ENCODE measurements around the gene SSTR4. TPM values are rescaled to one million over a fixed set of nuclear protein-coding genes. Genes with fewer than 3 reads are reported as not detected.

The SSTR4 gene
- total and polyA plus RNA-seq, 4 donors = not detected

DNA sequence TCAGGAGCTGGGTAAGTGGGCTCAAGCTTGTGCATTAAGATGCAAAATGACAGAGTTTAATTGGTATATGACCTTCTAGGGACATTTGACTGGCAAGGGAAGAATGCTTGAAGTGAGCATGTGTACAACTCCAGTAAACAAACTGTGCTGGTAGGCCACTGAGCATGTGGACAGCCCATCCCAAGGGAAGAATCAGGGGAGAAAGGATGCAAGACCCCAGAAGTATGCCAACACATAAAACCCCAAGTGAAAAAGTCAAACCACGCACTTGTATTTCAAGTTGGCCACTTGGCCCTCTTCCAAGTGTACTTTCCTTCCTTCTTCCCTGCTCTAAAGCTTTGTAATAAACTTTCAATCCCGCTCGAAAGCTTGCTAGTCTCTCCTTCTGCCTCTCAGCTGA is 24.7 kb downstream of the SSTR4 start:
- 54% methylated on average over 3 of the region's 3 CpGs for WGBS
- Histone ChIP-seq H3K27ac (ENCODE audit: low read depth in 1 of 2, low read length in 2 of 2) (no peak overlapping the region), H3K27me3 (ENCODE audit: control insufficient read depth in 4 of 4, insufficient read depth in 4 of 4, low read length in 3 of 4) (peaks cover 0 to 2% (median 0%) of the 10 kb centered on the region in 4 donors), H3K4me3 (ENCODE audit: low read depth in 1 of 3, low read length in 3 of 3) (no peak overlapping the region), H3K9ac (ENCODE audit: low read depth in 1 of 2, low read length in 2 of 2) (no peak overlapping the region), H3K9me3 (ENCODE audit: control insufficient read depth in 4 of 4, low read length in 3 of 4) (peaks cover 0 to 5% (median 2%) of the 10 kb centered on the region in 4 donors), H3K4me1 (ENCODE audit: control insufficient read depth in 4 of 4, insufficient read depth in 4 of 4, low read length in 3 of 4) (no peaks in the 10 kb centered on the region), H3K36me3 (ENCODE audit: control insufficient read depth in 4 of 4, insufficient read depth in 3 of 4, low read depth in 1 of 4, low read length in 3 of 4) (no peaks in the 10 kb centered on the region)
- no peak for DNase-seq (ENCODE audit: low spot score)
- TF ChIP-seq EGR1 (IDR thresholded peaks at IDR 0.05; ENCODE audit: low read depth in 2 of 2) = no peak
- TF ChIP-seq, protein P1, sequence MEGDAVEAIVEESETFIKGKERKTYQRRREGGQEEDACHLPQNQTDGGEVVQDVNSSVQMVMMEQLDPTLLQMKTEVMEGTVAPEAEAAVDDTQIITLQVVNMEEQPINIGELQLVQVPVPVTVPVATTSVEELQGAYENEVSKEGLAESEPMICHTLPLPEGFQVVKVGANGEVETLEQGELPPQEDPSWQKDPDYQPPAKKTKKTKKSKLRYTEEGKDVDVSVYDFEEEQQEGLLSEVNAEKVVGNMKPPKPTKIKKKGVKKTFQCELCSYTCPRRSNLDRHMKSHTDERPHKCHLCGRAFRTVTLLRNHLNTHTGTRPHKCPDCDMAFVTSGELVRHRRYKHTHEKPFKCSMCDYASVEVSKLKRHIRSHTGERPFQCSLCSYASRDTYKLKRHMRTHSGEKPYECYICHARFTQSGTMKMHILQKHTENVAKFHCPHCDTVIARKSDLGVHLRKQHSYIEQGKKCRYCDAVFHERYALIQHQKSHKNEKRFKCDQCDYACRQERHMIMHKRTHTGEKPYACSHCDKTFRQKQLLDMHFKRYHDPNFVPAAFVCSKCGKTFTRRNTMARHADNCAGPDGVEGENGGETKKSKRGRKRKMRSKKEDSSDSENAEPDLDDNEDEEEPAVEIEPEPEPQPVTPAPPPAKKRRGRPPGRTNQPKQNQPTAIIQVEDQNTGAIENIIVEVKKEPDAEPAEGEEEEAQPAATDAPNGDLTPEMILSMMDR (IDR thresholded peaks at IDR 0.05; ENCODE audit: low read depth, low read length, missing input control) = no peak
- no peak for TF ChIP-seq FOXA1 (IDR thresholded peaks at IDR 0.05)
- TF ChIP-seq, protein P2, sequence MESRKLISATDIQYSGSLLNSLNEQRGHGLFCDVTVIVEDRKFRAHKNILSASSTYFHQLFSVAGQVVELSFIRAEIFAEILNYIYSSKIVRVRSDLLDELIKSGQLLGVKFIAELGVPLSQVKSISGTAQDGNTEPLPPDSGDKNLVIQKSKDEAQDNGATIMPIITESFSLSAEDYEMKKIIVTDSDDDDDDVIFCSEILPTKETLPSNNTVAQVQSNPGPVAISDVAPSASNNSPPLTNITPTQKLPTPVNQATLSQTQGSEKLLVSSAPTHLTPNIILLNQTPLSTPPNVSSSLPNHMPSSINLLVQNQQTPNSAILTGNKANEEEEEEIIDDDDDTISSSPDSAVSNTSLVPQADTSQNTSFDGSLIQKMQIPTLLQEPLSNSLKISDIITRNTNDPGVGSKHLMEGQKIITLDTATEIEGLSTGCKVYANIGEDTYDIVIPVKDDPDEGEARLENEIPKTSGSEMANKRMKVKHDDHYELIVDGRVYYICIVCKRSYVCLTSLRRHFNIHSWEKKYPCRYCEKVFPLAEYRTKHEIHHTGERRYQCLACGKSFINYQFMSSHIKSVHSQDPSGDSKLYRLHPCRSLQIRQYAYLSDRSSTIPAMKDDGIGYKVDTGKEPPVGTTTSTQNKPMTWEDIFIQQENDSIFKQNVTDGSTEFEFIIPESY (IDR thresholded peaks at IDR 0.05) = no peak
- TF ChIP-seq GABPA (IDR thresholded peaks at IDR 0.05 in 1 of 2, conservative IDR thresholded peaks at IDR 0.05 in 1 of 2) = no peak
- no peak for TF ChIP-seq YY1 (IDR thresholded peaks at IDR 0.05)

DNA sequence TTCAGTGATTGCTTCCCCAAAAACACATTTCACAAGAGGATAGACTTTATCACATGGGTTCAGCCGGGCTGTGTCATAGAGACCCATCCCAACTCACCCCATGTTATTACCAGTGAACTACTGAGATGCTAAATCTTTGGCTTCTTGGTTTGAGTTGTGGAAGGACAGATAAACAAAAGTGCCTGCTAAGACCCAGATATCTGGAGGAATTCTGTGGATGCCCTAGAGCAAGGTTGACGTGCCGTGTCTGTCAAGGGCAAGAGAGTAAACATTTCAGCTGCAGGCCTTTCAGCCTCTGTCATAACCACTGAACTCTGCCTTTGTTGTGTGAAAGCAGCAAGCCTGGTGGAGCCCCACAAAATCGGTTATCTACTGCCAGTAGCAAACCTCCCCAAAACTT is 25.5 kb downstream of the SSTR4 start:
- Histone ChIP-seq H3K4me1 (ENCODE audit: control insufficient read depth in 4 of 4, insufficient read depth in 4 of 4, low read length in 3 of 4) (no peaks in the 10 kb centered on the region), H3K27me3 (ENCODE audit: control insufficient read depth in 4 of 4, insufficient read depth in 4 of 4, low read length in 3 of 4) (peaks cover 0 to 2% (median 0%) of the 10 kb centered on the region in 4 donors), H3K9me3 (ENCODE audit: control insufficient read depth in 4 of 4, low read length in 3 of 4) (peaks cover 0 to 5% (median 2%) of the 10 kb centered on the region in 4 donors), H3K9ac (ENCODE audit: low read depth in 1 of 2, low read length in 2 of 2) (no peak overlapping the region), H3K27ac (ENCODE audit: low read depth in 1 of 2, low read length in 2 of 2) (no peak overlapping the region), H3K4me3 (ENCODE audit: low read depth in 1 of 3, low read length in 3 of 3) (no peak overlapping the region), H3K36me3 (ENCODE audit: control insufficient read depth in 4 of 4, insufficient read depth in 3 of 4, low read depth in 1 of 4, low read length in 3 of 4) (no peaks in the 10 kb centered on the region)
- no peak for TF ChIP-seq EGR1 (IDR thresholded peaks at IDR 0.05; ENCODE audit: low read depth in 2 of 2)
- TF ChIP-seq, protein P3, sequence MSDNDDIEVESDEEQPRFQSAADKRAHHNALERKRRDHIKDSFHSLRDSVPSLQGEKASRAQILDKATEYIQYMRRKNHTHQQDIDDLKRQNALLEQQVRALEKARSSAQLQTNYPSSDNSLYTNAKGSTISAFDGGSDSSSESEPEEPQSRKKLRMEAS (IDR thresholded peaks at IDR 0.05) = no peak
- no peak for TF ChIP-seq NR2F2 (IDR thresholded peaks at IDR 0.05)
- TF ChIP-seq, protein P4, sequence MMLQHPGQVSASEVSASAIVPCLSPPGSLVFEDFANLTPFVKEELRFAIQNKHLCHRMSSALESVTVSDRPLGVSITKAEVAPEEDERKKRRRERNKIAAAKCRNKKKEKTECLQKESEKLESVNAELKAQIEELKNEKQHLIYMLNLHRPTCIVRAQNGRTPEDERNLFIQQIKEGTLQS (IDR thresholded peaks at IDR 0.05) = no peak
- no peak for TF ChIP-seq HNF4G (IDR thresholded peaks at IDR 0.05)
- TF ChIP-seq, protein P1 (IDR thresholded peaks at IDR 0.05; ENCODE audit: low read depth, low read length, missing input control) = no peak
- no peak for TF ChIP-seq GABPA (IDR thresholded peaks at IDR 0.05 in 1 of 2, conservative IDR thresholded peaks at IDR 0.05 in 1 of 2)
- TF ChIP-seq, protein P2 (IDR thresholded peaks at IDR 0.05) = no peak
- TF ChIP-seq TAF1 (conservative IDR thresholded peaks at IDR 0.05) = no peak
- WGBS = 50% methylated on average over 4 of the region's 4 CpGs
- DNase-seq (ENCODE audit: low spot score) = no peak

Data from liver (tissue), 9 donors.